ENCODE measurements around the gene PPP1R15A.

- TF ChIP-seq, protein P1, sequence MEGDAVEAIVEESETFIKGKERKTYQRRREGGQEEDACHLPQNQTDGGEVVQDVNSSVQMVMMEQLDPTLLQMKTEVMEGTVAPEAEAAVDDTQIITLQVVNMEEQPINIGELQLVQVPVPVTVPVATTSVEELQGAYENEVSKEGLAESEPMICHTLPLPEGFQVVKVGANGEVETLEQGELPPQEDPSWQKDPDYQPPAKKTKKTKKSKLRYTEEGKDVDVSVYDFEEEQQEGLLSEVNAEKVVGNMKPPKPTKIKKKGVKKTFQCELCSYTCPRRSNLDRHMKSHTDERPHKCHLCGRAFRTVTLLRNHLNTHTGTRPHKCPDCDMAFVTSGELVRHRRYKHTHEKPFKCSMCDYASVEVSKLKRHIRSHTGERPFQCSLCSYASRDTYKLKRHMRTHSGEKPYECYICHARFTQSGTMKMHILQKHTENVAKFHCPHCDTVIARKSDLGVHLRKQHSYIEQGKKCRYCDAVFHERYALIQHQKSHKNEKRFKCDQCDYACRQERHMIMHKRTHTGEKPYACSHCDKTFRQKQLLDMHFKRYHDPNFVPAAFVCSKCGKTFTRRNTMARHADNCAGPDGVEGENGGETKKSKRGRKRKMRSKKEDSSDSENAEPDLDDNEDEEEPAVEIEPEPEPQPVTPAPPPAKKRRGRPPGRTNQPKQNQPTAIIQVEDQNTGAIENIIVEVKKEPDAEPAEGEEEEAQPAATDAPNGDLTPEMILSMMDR (IDR thresholded peaks at IDR 0.05) = no peak
- TF ChIP-seq POLR2A (IDR thresholded peaks at IDR 0.05) = no peak
Measured at GRCh38 chr19:48837051-48837524, 35.1 kb upstream of the PPP1R15A start.

Data from suprapubic skin (tissue), 3 donors.